IMR-90 (cell line): ENCODE data around the gene TANGO6. TPM values are rescaled to one million over a fixed set of nuclear protein-coding genes. Genes with fewer than 3 reads are reported as not detected.

Experiments used
- ATAC-seq: fragments of 200-7000 bp; cut with Tn5 transposase; 2 replicates; pipeline ENCODE4 v1.9.1; 2020; ENCODE audit warnings: low read depth, mild to moderate bottlenecking, moderate library complexity
- BruUV-seq: library from RNA; stranded (reverse); fragments of 400-500 nt; replicated peaks from 2 replicates; lab custom pipeline; 2021; lab: Mats Ljungman, UMichigan
- CTCF ChIA-PET: fragments of 300-600 bp; formaldehyde crosslinking; extraction: SDS; loops from one replicate; lab custom pipeline; 2021; ENCODE audit warnings: antibody characterized with exemption; lab: Yijun Ruan, JAX
- POLR2A ChIA-PET: fragments of 300-600 bp; sonication (Branson Sonifier 250); formaldehyde crosslinking; loops from one replicate; lab custom pipeline; 2022; ENCODE audit warnings: antibody characterized with exemption; ENCODE audit not compliant: unreplicated experiment; lab: Charles Lee
- DNase-seq: peaks from one replicate; pipeline ENCODE4 v3.0.0; 2013
- H2AFZ ChIP-seq: replicated peaks from 2 replicates; pipeline ENCODE3; 2013; ENCODE audit warnings: low read length, mild to moderate bottlenecking; ENCODE audit not compliant: poor library complexity
- H2AK5ac ChIP-seq: 2 replicates; pipeline ENCODE4 v1.6.1; 2013; ENCODE audit warnings: low read depth, low read length, inconsistent platforms
- H2AK9ac ChIP-seq: replicated peaks from 2 replicates; pipeline ENCODE3; 2013; ENCODE audit warnings: mild to moderate bottlenecking, low read depth, low read length, moderate library complexity; ENCODE audit not compliant: poor library complexity
- H2BK120ac ChIP-seq: 2 replicates; pipeline ENCODE4 v1.6.1; 2013; ENCODE audit warnings: low read depth, low read length, inconsistent platforms
- H2BK15ac ChIP-seq: 3 replicates; pipeline ENCODE4 v1.6.1; 2013; ENCODE audit warnings: low read depth, low read length, inconsistent platforms
- H2BK20ac ChIP-seq: 2 replicates; pipeline ENCODE4 v1.6.1; 2013; ENCODE audit warnings: low read depth, mild to moderate bottlenecking, inconsistent platforms, low read length, moderate library complexity
- H2BK5ac ChIP-seq: 2 replicates; pipeline ENCODE4 v1.6.1; 2013; ENCODE audit warnings: mild to moderate bottlenecking, low read depth, low read length, inconsistent platforms; ENCODE audit not compliant: poor library complexity, severe bottlenecking
- H3K14ac ChIP-seq: replicated peaks from 2 replicates; pipeline ENCODE4 v1.6.1; 2013; ENCODE audit warnings: low read depth, low read length, inconsistent platforms
- H3K18ac ChIP-seq: 2 replicates; pipeline ENCODE4 v1.6.1; 2013; ENCODE audit warnings: low read depth, low read length, control low read depth
- H3K23ac ChIP-seq: 2 replicates; pipeline ENCODE4 v1.6.1; 2013; ENCODE audit warnings: low read depth, low read length, inconsistent platforms
- H3K27ac ChIP-seq: 2 replicates; pipeline ENCODE4 v1.5.1; 2013; ENCODE audit warnings: mild to moderate bottlenecking, control low read depth, low read length; ENCODE audit not compliant: insufficient read depth
- H3K27me3 ChIP-seq: 2 replicates; pipeline ENCODE4 v1.6.1; 2013; ENCODE audit warnings: low read length; ENCODE audit not compliant: control insufficient read depth, insufficient read depth
- H3K36me3 ChIP-seq: 2 replicates; pipeline ENCODE4 v1.6.1; 2013; ENCODE audit warnings: low read length, mixed read lengths; ENCODE audit not compliant: control insufficient read depth, insufficient read depth
- H3K4ac ChIP-seq: 2 replicates; pipeline ENCODE4 v1.6.1; 2013; ENCODE audit warnings: low read depth, low read length, inconsistent platforms
- H3K4me1 ChIP-seq: 2 replicates; pipeline ENCODE4 v1.6.1; 2013; ENCODE audit warnings: low read length, mixed read lengths; ENCODE audit not compliant: control insufficient read depth, insufficient read depth
- H3K4me2 ChIP-seq: 2 replicates; pipeline ENCODE4 v1.6.1; 2013; ENCODE audit warnings: low read depth, mild to moderate bottlenecking, control low read depth, low read length, moderate library complexity
- H3K4me3 ChIP-seq: 2 replicates; pipeline ENCODE4 v1.5.1; 2013; ENCODE audit warnings: low read depth, mild to moderate bottlenecking, control low read depth, low read length, moderate library complexity; ENCODE audit not compliant: insufficient read depth
- H3K56ac ChIP-seq: 2 replicates; pipeline ENCODE4 v1.6.1; 2013; ENCODE audit warnings: low read length, inconsistent platforms; ENCODE audit not compliant: insufficient read depth; ENCODE audit errors: extremely low read depth
- H3K79me1 ChIP-seq, 2 experiments: 2 replicates each; pipeline ENCODE4 v1.6.1; 2013; ENCODE audit warnings: low read length in 2 of 2, inconsistent platforms in 1 of 2, low read depth in 1 of 2
- H3K9ac ChIP-seq: 2 replicates; pipeline ENCODE4 v1.6.1; 2013; ENCODE audit warnings: low read depth, low read length, control low read depth
- H3K9me1 ChIP-seq: 2 replicates; pipeline ENCODE4 v1.6.1; 2013; ENCODE audit warnings: low read length, inconsistent platforms; ENCODE audit not compliant: insufficient read depth
- H3K9me3 ChIP-seq: 2 replicates; pipeline ENCODE4 v1.6.1; 2013; ENCODE audit warnings: low read length; ENCODE audit not compliant: control insufficient read depth, insufficient read depth
- H4K20me1 ChIP-seq: 2 replicates; pipeline ENCODE4 v1.6.1; 2013; ENCODE audit warnings: low read length, inconsistent platforms; ENCODE audit not compliant: insufficient read depth
- H4K5ac ChIP-seq: 2 replicates; pipeline ENCODE4 v1.6.1; 2013; ENCODE audit warnings: mild to moderate bottlenecking, low read depth, low read length, control low read depth
- H4K8ac ChIP-seq, 2 experiments: 2 replicates each; pipeline ENCODE4 v1.6.1; 2013; ENCODE audit warnings: low read depth in 2 of 2, low read length in 2 of 2, control low read depth in 1 of 2, inconsistent platforms in 1 of 2
- H4K91ac ChIP-seq: 2 replicates; pipeline ENCODE4 v1.6.1; 2013; ENCODE audit warnings: low read depth, low read length, inconsistent platforms; ENCODE audit not compliant: insufficient read depth
- MAZ ChIP-seq: IDR thresholded peaks from 2 replicates; pipeline ENCODE4 v1.6.1; 2012; ENCODE audit warnings: low read depth, mild to moderate bottlenecking, low read length, improper control_type of control experiment, moderate library complexity, borderline replicate concordance
- WGBS, 2 experiments: methylation state at CpG; one replicate each; pipeline versions ENCODE4 v1.1.5 to v1.1.7; 2013; ENCODE audit warnings: missing lambda C conversion rate in 2 of 2; ENCODE audit not compliant: insufficient read length in 1 of 2; ENCODE audit errors: extremely low coverage in 2 of 2; 5-methylcytosine and 5-hydroxymethylcytosine counted together
- dilution Hi-C: fragments of 300-500 bp; cut with HindIII; formaldehyde crosslinking; loops from one replicate; pipeline ENCODE4 v1.14.3; 2018; ENCODE audit warnings: low sequenced_read_pairs; ENCODE audit not compliant: unreplicated experiment
- in situ Hi-C: fragments of 300-500 bp; cut with MboI; formaldehyde crosslinking; loops from 3 replicates; pipeline ENCODE4 v1.14.3; 2019; ENCODE audit warnings: low sequenced_read_pairs, inconsistent platforms, mixed read lengths
- intact Hi-C: fragments of 100-400 bp; cut with micrococcal nuclease; formaldehyde crosslinking; loops from 2 replicates; pipeline ENCODE4 v1.10.0; 2022
- polyA plus RNA-seq, 3 experiments: library from polyadenylated mRNA; depleted of rRNA; stranded (reverse); fragments of >200 nt; gene quantifications; 2 replicates each; pipeline ENCODE4 v1.2.3, GENCODE V29; 2012; ENCODE audit warnings: low replicate concordance in 1 of 3
- total RNA-seq: library from RNA; depleted of rRNA; stranded (reverse); fragments of >200 nt; gene quantifications from 2 replicates; pipeline ENCODE4 v1.2.3, GENCODE V29; 2012

The TANGO6 gene
- total and polyA plus RNA-seq, 2 of the 4 experiments (the other 2 are of a cell fraction) = 6.7 to 22.4 TPM

GRCh38 chr16:69116256-69116875 is 273.0 kb downstream of the TANGO6 start:
- peaks cover 11% of the 10 kb centered on the region for H3K9me1 ChIP-seq
- H3K27ac ChIP-seq = no peak overlapping the region
- H2BK5ac ChIP-seq = no peak overlapping the region
- ATAC-seq = no peak
- H2BK120ac ChIP-seq = no peak overlapping the region
- DNase-seq = no peak
- no peaks in the 10 kb centered on the region for H3K27me3 ChIP-seq
- no peak overlapping the region for H3K18ac ChIP-seq
- no peak overlapping the region for H3K9ac ChIP-seq
- peaks cover 32 to 69% of the 10 kb centered on the region in 2 experiments for H3K79me1 ChIP-seq
- no peak overlapping the region for H4K5ac ChIP-seq
- peaks cover 23% of the 10 kb centered on the region for H4K20me1 ChIP-seq
- H2AK5ac ChIP-seq = no peak overlapping the region
- H3K23ac ChIP-seq = no peak overlapping the region
- no peaks in the 10 kb centered on the region for H3K4me1 ChIP-seq
- H3K56ac ChIP-seq = no peak overlapping the region
- no peak overlapping the region for H3K4me2 ChIP-seq
- H3K9me3 ChIP-seq = no peaks in the 10 kb centered on the region
- no peak overlapping the region for H3K14ac ChIP-seq
- in situ Hi-C loops = loop anchor here (5.0 to 10.0 kb wide), 3 partner anchors 142 to 412 kb away; no protein-coding TSS in a partner anchor
- no peak overlapping the region for H2AK9ac ChIP-seq
- BruUV-seq = no TSS peak
- ChIA-PET CTCF (no interaction called here), POLR2A (no interaction called here)
- no peak overlapping the region for H3K4ac ChIP-seq
- H3K4me3 ChIP-seq = no peak overlapping the region
- H3K36me3 ChIP-seq = peaks cover 59% of the 10 kb centered on the region
- 93% methylated on average over 3 of the region's 7 CpGs; no CpG with 5 or more reads in 1 of the 2 experiments for WGBS, 2 experiments
- no peak overlapping the region for H4K8ac ChIP-seq
- TF ChIP-seq MAZ = no peak
- H2AFZ ChIP-seq = no peak overlapping the region
- H4K91ac ChIP-seq = no peak overlapping the region
- intact Hi-C loops = no loop called here
- dilution Hi-C loops = no loop called here
- no peak overlapping the region for H2BK15ac ChIP-seq
- H2BK20ac ChIP-seq = no peak overlapping the region
